Measurements from ENCODE around the gene SPRTN. TPM values are rescaled to one million over a fixed set of nuclear protein-coding genes. Genes with fewer than 3 reads are reported as not detected.
"Not testable (repeated sequence)": the region's sequence is repeated elsewhere in the genome, so short reads cannot be mapped to it uniquely, and the experiment has no call there.

The SPRTN gene
- total RNA-seq, 1 donor from 2014 or later: 10.9 TPM

GRCh38 chr1:231335663-231336602, 2.2 kb upstream of the SPRTN start:
- DNase-seq (ENCODE audit: low spot score): no peak

GRCh38 chr1:231337043-231337471, 1.0 kb upstream of the SPRTN start:
- peak; percentile 52 for DNase-seq (ENCODE audit: low spot score)

GRCh38 chr1:231337472-231338269, 422 bp upstream of the SPRTN start, which contains the start of gene EXOC8:
EXOC8 (minus strand) TSS chr1:231337852; CDS start chr1:231337745, 107 bp downstream.
- peak; percentile 97 for DNase-seq (ENCODE audit: low spot score)

GRCh38 chr1:231340328-231341013, 2.4 kb downstream of the SPRTN start:
- no peak for DNase-seq (ENCODE audit: low spot score)

- no peak for DNase-seq (ENCODE audit: low spot score)
Observed at GRCh38 chr1:231347961-231348360, 9.9 kb downstream of the SPRTN start.

DNA sequence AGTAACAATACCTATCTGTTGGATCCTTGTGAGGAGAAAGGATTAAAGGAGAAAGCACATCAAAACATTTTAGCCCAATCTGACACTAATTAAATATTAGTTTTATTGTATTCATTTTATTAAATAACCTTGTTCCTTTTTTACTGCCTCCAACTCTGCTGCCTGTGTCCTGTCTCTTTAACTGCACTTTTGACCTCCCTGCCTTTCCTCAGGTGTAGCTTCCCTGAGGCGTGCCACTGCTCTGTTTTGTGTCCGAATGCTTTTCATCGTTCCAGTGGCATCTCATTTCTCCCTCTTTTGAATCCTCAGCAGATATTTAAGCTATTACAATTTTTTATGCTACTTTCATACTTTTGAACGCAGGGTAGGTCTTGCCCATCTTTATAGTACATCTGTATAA, 10.3 kb downstream of the SPRTN start:
- DNase-seq (ENCODE audit: low spot score): no peak

DNA sequence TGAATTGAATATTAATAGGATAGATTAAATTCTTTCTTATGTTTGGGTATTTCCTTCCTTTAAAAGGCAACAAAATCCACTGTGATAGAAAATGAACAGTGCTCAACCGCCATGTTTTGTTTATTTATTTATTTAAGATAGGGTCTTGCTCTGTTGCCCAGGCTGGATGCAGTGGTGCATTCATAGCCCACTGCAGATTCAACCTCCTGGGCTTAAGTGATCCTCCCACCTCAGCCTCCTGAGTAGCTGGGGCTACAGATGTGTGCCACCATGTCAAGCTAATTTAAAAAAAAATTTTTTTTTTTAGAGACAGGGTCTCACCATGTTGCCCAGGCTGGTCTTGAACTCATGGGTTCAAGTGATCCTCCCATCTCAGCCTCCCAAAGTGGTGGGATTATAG, 10.8 kb downstream of the SPRTN start:
- not testable (repeated sequence) for DNase-seq (ENCODE audit: low spot score)

DNA sequence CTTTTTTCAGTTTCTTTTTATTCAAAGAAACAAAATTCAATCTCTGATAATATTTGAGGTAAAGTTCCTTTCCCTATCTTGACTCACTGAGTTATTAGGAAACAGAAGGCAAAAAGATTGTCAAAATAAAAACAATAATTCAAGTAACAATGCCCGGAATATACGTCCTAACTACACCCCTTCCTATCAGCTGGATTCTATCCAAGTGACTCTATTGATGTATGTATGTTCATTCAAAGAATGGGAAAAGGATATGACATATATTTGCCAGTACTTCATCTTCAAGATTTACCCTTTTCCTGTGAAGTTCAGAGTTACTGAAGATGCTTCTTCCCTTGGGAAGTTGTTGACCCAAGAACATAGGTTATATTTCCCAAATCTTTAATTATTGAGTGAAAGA, 13.7 kb downstream of the SPRTN start:
- no peak for DNase-seq (ENCODE audit: low spot score)

DNA sequence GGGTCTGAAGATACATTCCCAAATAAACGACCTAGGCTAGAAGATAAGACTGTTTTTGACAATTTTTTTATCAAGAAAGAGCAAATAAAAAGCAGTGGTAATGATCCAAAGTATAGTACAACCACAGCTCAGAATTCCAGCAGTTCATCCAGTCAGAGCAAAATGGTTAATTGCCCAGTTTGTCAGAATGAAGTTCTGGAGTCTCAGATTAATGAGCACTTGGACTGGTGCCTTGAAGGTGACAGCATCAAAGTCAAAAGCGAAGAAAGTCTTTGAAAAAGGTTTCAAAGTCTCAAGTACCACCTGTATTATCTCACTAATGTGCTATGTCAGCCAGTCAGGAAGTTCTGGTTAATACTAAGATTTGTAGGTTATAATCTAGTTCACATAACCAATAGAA, 15.0 kb downstream of the SPRTN start:
- no peak for DNase-seq (ENCODE audit: low spot score)

- DNase-seq (ENCODE audit: low spot score): no peak
Observed at GRCh38 chr1:231354330-231355020, 16.4 kb downstream of the SPRTN start.

- no peak for DNase-seq (ENCODE audit: low spot score)
Observed at GRCh38 chr1:231355171-231355570, 17.1 kb downstream of the SPRTN start.

GRCh38 chr1:231357187-231357772, 19.2 kb downstream of the SPRTN start:
- no peak for DNase-seq (ENCODE audit: low spot score)

- peak; percentile 61 for DNase-seq (ENCODE audit: low spot score)
Observed at GRCh38 chr1:231357831-231358354, 19.8 kb downstream of the SPRTN start.

GRCh38 chr1:231359113-231359512, 21.0 kb downstream of the SPRTN start:
- DNase-seq (ENCODE audit: low spot score): no peak

- no peak for DNase-seq (ENCODE audit: low spot score)
Observed at GRCh38 chr1:231362325-231362724, 24.2 kb downstream of the SPRTN start.

DNA sequence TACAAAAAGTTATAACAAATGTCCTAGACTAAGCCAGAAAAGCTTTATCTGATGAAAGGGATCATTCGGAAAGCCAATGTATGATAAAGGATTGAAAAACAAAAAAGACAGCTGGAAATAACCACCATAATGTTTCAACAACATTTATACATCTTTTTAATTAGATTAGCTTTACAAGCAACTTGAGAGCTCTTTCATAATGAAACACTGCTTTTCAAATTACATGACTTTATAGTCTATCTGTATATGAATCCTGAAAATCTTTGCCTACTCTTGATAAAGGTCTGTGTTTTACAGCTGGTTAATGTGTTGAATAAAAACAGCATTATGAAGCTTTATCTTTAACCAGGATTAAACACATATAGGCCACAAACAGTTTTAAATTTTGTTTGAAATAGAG, 25.5 kb downstream of the SPRTN start:
- no peak for DNase-seq (ENCODE audit: low spot score)

GRCh38 chr1:231364192-231364591, 26.1 kb downstream of the SPRTN start:
- no peak for DNase-seq (ENCODE audit: low spot score)

GRCh38 chr1:231369282-231369681, 31.2 kb downstream of the SPRTN start:
- no peak for DNase-seq (ENCODE audit: low spot score)

DNA sequence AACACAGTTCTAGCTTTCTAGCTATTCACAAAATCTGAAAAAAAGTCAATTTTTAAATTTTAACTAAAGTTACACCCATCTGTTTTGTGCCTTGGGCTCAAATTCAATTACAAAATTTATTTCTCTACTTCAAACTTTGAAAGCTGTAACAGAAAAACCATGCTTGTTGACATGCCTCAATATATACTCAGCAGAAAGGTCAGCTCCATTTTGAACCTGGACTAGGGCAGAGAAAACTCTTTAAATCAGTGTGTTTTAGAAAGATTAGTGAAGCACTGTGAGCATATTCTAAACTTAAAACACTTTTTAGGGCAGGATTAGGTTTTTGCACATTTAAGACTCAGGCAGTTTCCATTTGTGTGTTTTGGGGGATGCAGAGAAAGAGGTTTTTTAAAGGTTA, 34.4 kb downstream of the SPRTN start:
- DNase-seq (ENCODE audit: low spot score): no peak

DNA sequence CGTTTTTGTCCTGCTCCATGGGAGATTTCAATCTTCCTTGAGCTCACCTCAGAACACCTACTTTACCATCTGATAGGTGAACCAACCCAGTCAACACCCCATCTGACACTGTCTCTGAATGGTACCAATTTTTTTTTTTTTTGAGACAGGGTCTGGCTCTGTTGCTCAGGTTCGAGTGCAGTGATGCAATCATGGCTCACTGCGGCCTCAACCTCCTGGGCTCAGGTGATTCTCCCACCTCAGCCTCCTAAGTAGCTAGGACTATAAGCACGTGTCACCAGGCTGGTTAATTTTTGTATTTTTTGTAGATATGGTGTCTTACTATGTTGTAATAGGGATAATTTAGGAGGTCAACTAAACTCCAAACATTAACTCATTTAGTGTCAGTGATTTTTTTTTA, 36.3 kb downstream of the SPRTN start:
- no peak for DNase-seq (ENCODE audit: low spot score)

DNA sequence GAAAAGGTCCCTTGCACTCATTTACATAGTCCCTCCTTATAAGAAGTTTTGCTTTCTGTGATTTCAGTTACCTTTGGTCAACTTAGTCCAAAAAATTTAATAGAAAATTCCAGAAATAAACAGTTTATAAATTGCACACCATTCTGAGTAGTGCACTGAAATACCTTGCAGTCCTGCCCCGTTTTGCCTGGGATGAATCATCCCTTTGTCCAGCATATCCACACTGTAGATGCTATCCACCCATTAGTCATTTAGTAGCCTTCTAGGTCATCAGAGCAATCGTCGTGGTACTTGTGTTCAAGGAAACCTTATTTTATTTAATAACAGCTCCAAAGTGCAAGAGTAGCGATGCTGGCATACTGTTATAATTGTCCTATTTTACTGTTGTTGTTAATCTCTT, 38.0 kb downstream of the SPRTN start:
- no peak for DNase-seq (ENCODE audit: low spot score)
